Endothelial cell of umbilical vein (primary cell): ENCODE results near the gene CATSPER4. TPM values are rescaled to one million over a fixed set of nuclear protein-coding genes. Genes with fewer than 3 reads are reported as not detected.

Experiments
- BruUV-seq: library from RNA; stranded (reverse); fragments of 400-500 nt; replicated peaks from 2 replicates; lab custom pipeline; 2021; lab: Mats Ljungman, UMichigan
- CTCF ChIA-PET: fragments of 300-600, 350-600 bp; sonication (Branson Sonifier 250); formaldehyde crosslinking; loops from one replicate; lab custom pipeline; 2021; ENCODE audit warnings: antibody characterized with exemption, inconsistent platforms; lab: Charles Lee
- POLR2A ChIA-PET: fragments of 300-600, 350-600 bp; sonication (Branson Sonifier 250); formaldehyde crosslinking; loops from one replicate; lab custom pipeline; 2021; ENCODE audit warnings: antibody characterized with exemption, inconsistent platforms; lab: Charles Lee
- DNase-seq: peaks from one replicate; pipeline ENCODE4 v3.0.0-alpha.2; 2011; ENCODE audit warnings: low read depth, low spot score
- FAIRE-seq: peaks from 2 replicates; lab custom pipeline; 2011; peaks lifted over from hg19 to GRCh38; lab: Jason Lieb, UNC
- H2AFZ ChIP-seq: 2 replicates; pipeline ENCODE4 v1.6.0; 2012; ENCODE audit warnings: low read depth, low read length, control low read depth, inconsistent platforms
- H3K27ac ChIP-seq: 2 replicates; pipeline ENCODE4 v1.5.1; 2011; ENCODE audit warnings: low read depth, mild to moderate bottlenecking, control low read depth, low read length, moderate library complexity; ENCODE audit not compliant: insufficient read depth
- H3K27me3 ChIP-seq, 2 experiments: 2 replicates each; pipeline versions ENCODE4 v1.6.0 to v1.6.1; 2011; ENCODE audit warnings: low read length in 2 of 2, mixed read lengths in 1 of 2; ENCODE audit not compliant: control insufficient read depth in 2 of 2, insufficient read depth in 2 of 2
- H3K36me3 ChIP-seq, 2 experiments: 2 replicates in 1 of 2; 3 replicates in 1 of 2; pipeline ENCODE4 v1.5.1; 2011; ENCODE audit warnings: low read length in 2 of 2, mild to moderate bottlenecking in 1 of 2, moderate library complexity in 1 of 2; ENCODE audit not compliant: control insufficient read depth in 2 of 2, insufficient read depth in 2 of 2; ENCODE audit errors: extremely low read depth in 1 of 2
- H3K4me1 ChIP-seq: 3 replicates; pipeline ENCODE4 v1.5.1; 2011; ENCODE audit warnings: mild to moderate bottlenecking, low read length; ENCODE audit not compliant: control insufficient read depth, insufficient read depth; ENCODE audit errors: extremely low read depth
- H3K4me2 ChIP-seq: 2 replicates; pipeline ENCODE4 v1.6.1; 2011; ENCODE audit warnings: low read length, control low read depth, mixed read lengths; ENCODE audit not compliant: insufficient read depth
- H3K4me3 ChIP-seq, 3 experiments: fragments of 200-600 bp in 1 of 3; sonication (generic), shearing (Covaris generic) in 1 of 3; replicated peaks in 1 of 3; 2 replicates each; pipeline ENCODE4 v1.5.1; 2011 to 2016; ENCODE audit warnings: control low read depth in 3 of 3, low read length in 3 of 3, mild to moderate bottlenecking in 2 of 3, inconsistent platforms in 1 of 3, low read depth in 1 of 3, moderate library complexity in 1 of 3; ENCODE audit not compliant: insufficient read depth in 1 of 3
- H3K79me2 ChIP-seq: 2 replicates; pipeline ENCODE4 v1.6.0; 2012; ENCODE audit warnings: low read length, inconsistent platforms; ENCODE audit not compliant: control insufficient read depth, insufficient read depth
- H3K9ac ChIP-seq: replicated peaks from 2 replicates; pipeline ENCODE3; 2011; ENCODE audit warnings: low read length, control low read depth; ENCODE audit not compliant: insufficient read depth; ENCODE audit errors: extremely low read depth
- H3K9me1 ChIP-seq: replicated peaks from 3 replicates; pipeline ENCODE4 v1.6.0; 2011; ENCODE audit warnings: mild to moderate bottlenecking, low read length; ENCODE audit not compliant: control insufficient read depth, insufficient read depth; ENCODE audit errors: extremely low read depth
- H3K9me3 ChIP-seq: replicated peaks from 2 replicates; pipeline ENCODE4 v1.5.1; 2012; ENCODE audit warnings: low read length, inconsistent platforms; ENCODE audit not compliant: control insufficient read depth, insufficient read depth
- H4K20me1 ChIP-seq: replicated peaks from 2 replicates; pipeline ENCODE3; 2011; ENCODE audit warnings: mild to moderate bottlenecking, low read length; ENCODE audit not compliant: control insufficient read depth, insufficient read depth; ENCODE audit errors: extremely low read depth
- EZH2 ChIP-seq: IDR thresholded peaks from 2 replicates; pipeline ENCODE4 v1.6.1; 2012; ENCODE audit warnings: borderline replicate concordance, low read depth, mild to moderate bottlenecking, moderate library complexity, low read length, inconsistent platforms; ENCODE audit not compliant: severe bottlenecking
- FOS ChIP-seq: IDR thresholded peaks from 2 replicates; pipeline ENCODE4 v1.6.1; 2011; ENCODE audit warnings: mild to moderate bottlenecking, low read length, moderate library complexity, borderline replicate concordance; ENCODE audit not compliant: insufficient read depth
- GATA2 ChIP-seq: IDR thresholded peaks from 2 replicates; pipeline ENCODE4 v1.7.0; 2011; ENCODE audit warnings: low read depth, mild to moderate bottlenecking, moderate library complexity, mixed read lengths, low read length; ENCODE audit not compliant: insufficient read length, insufficient read depth
- JUN ChIP-seq: IDR thresholded peaks from 2 replicates; pipeline ENCODE4 v1.6.1; 2011; ENCODE audit warnings: borderline replicate concordance, low read depth; ENCODE audit not compliant: insufficient read length, insufficient read depth
- MYC ChIP-seq: IDR thresholded peaks from one replicate; pipeline ENCODE4 v1.6.1; 2011; ENCODE audit warnings: mild to moderate bottlenecking, low read depth, low read length
- POLR2A ChIP-seq: IDR thresholded peaks from 2 replicates; pipeline ENCODE4 v1.6.1; 2012; ENCODE audit warnings: low read depth, mild to moderate bottlenecking, control low read depth, low read length
- POLR2AphosphoS5 ChIP-seq: IDR thresholded peaks from 2 replicates; pipeline ENCODE4 v1.6.1; 2012; ENCODE audit warnings: low read depth, mild to moderate bottlenecking, control low read depth, low read length, moderate library complexity; ENCODE audit not compliant: insufficient read depth
- dilution Hi-C: fragments of 300-500 bp; cut with MboI; formaldehyde crosslinking; loops from one replicate; pipeline ENCODE4 v1.15.0; 2019; ENCODE audit warnings: low sequenced_read_pairs; ENCODE audit not compliant: extremely low pct_ligation_motif_present
- intact Hi-C: fragments of 100-400 bp; cut with micrococcal nuclease; formaldehyde crosslinking; loops from one replicate; pipeline ENCODE4 v1.10.0; 2022
- polyA plus RNA-seq, 4 experiments: library from polyadenylated mRNA; depleted of rRNA in 3 of 4; stranded (reverse) in 3 of 4; unstranded in 1 of 4; fragments of >200 nt; gene quantifications; 2 replicates each; pipeline versions ENCODE4 v1.2.1 to v1.2.3, GENCODE V29; 2011 to 2012; ENCODE audit warnings: missing spikeins in 1 of 4
- total RNA-seq: library from RNA; stranded (reverse); gene quantifications from 2 replicates; pipeline ENCODE4 v1.2.3, GENCODE V29; 2021
- TF ChIP-seq, protein P1 (sequence below), 2 donors: IDR thresholded peaks; 1 replicate in 1 of 2; 2 replicates in 1 of 2; pipeline ENCODE4 v1.5.1; 2011; ENCODE audit warnings: low read length in 2 of 2, mild to moderate bottlenecking in 2 of 2, moderate library complexity in 2 of 2, control low read depth in 1 of 2, inconsistent platforms in 1 of 2, low read depth in 1 of 2; ENCODE audit not compliant: insufficient read depth in 1 of 2; ENCODE audit errors: extremely low read depth in 1 of 2
- TF ChIP-seq, protein P2 (sequence below): IDR thresholded peaks from 2 replicates; pipeline ENCODE4 v1.6.1; 2011; ENCODE audit not compliant: insufficient read depth, insufficient read length

CATSPER4 gene
- total and polyA plus RNA-seq, 2 donors (not counting 3 experiments of a cell fraction or from before 2014, with no cell fraction given) = not detected

DNA sequence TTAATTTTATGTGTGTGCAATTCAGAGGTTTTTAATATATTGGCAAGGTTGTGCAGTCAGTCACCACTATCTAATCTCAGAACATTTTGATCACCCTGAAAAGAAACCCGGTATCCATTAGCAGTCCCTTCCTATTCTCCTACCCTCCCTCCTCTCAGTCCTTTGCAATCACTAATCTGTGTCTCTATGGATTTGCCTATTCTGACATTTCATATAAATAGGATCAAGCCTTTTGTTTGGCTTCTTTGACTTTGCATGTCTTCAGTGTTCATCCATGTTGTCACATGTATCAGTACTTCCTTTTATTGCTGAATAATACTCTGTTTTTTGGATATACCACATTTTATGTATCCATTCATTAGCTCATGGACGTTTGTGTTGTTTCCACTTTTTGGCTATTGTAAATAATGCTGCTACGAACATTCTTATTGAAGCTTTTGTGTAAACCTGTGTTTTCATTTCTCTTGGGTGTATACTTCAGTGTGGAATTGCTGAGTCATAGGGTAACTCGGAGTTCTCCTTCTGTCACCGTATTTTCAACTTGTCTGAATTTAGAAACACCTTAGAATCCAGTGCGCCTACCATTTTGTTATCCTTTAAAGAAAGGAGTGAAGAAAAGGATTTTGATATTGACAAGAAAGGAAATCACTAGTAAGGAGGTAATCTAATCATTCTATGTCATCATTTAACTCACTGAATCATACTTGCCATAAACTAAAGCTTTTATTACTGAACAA, 47.0 kb downstream of the CATSPER4 start:
- intact Hi-C loops = no loop called here

More for the DNA sequence above, 47.0 kb downstream of the CATSPER4 start:
- H2AFZ ChIP-seq = peak overlapping the region; percentile 6
- no peak overlapping the region for H3K27ac ChIP-seq
- no peak overlapping the region for H3K4me3 ChIP-seq
- H3K4me1 ChIP-seq = peaks cover 12% of the 10 kb centered on the region
- ChIA-PET POLR2A (no interaction called here), CTCF (interaction anchor here (1.1 to 1.4 kb wide), 2 partner anchors 10 to 68 kb away, joined by 5 read pairs; partner anchors contain the start of gene ZNF593)
- H3K9me1 ChIP-seq = no peaks in the 10 kb centered on the region
- BruUV-seq = no TSS peak
- no peaks in the 10 kb centered on the region for H3K36me3 ChIP-seq
- no peaks in the 10 kb centered on the region for H4K20me1 ChIP-seq
- FAIRE-seq = no peak
- no peak overlapping the region for H3K9ac ChIP-seq
- no peak overlapping the region for H3K4me2 ChIP-seq
- H3K79me2 ChIP-seq = peaks cover 52% of the 10 kb centered on the region
- TF ChIP-seq FOS (no peak), MYC (no peak), GATA2 (no peak), POLR2AphosphoS5 (no peak), POLR2A (no peak), JUN (no peak), EZH2 (no peak)
- TF ChIP-seq, protein P1, sequence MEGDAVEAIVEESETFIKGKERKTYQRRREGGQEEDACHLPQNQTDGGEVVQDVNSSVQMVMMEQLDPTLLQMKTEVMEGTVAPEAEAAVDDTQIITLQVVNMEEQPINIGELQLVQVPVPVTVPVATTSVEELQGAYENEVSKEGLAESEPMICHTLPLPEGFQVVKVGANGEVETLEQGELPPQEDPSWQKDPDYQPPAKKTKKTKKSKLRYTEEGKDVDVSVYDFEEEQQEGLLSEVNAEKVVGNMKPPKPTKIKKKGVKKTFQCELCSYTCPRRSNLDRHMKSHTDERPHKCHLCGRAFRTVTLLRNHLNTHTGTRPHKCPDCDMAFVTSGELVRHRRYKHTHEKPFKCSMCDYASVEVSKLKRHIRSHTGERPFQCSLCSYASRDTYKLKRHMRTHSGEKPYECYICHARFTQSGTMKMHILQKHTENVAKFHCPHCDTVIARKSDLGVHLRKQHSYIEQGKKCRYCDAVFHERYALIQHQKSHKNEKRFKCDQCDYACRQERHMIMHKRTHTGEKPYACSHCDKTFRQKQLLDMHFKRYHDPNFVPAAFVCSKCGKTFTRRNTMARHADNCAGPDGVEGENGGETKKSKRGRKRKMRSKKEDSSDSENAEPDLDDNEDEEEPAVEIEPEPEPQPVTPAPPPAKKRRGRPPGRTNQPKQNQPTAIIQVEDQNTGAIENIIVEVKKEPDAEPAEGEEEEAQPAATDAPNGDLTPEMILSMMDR (IDR thresholded peaks at IDR 0.05; ENCODE audit: extremely low read depth in 1 of 2, insufficient read depth in 1 of 2, low read depth in 1 of 2, low read length in 2 of 2) = no peak
- TF ChIP-seq, protein P2, sequence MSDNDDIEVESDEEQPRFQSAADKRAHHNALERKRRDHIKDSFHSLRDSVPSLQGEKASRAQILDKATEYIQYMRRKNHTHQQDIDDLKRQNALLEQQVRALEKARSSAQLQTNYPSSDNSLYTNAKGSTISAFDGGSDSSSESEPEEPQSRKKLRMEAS = no peak
- no peaks in the 10 kb centered on the region for H3K27me3 ChIP-seq
- dilution Hi-C loops = no loop called here
- peak; percentile 45 for DNase-seq
- no peaks in the 10 kb centered on the region for H3K9me3 ChIP-seq
